Placental pericyte (primary cell): ENCODE data around the gene TMEM47. TPM values are rescaled to one million over a fixed set of nuclear protein-coding genes. Genes with fewer than 3 reads are reported as not detected.

Source experiments
- total RNA-seq: library from RNA; depleted of rRNA; stranded (reverse); fragments of >200 nt; gene quantifications from 2 replicates; pipeline ENCODE4 v1.2.3, GENCODE V29; 2012

The TMEM47 gene
- total RNA-seq = 0.66 and 13.3 TPM in 2 replicates

GRCh38 chrX:34656842-34657725 lies at the start of gene TMEM47:
TMEM47 (minus strand) TSS chrX:34657285; CDS start chrX:34657029, 256 bp downstream.

